SKM-1 treated with dmso at 0.1 percent for 144 hours (cell line): ENCODE measurements around the gene TNS3.
"Not testable (repeated sequence)": the region's sequence is repeated elsewhere in the genome, so short reads cannot be mapped to it uniquely, and the experiment has no call there.

Source experiments
- DNase-seq: peaks from one replicate; lab custom pipeline; 2025; ENCODE audit not compliant: unreplicated experiment; lab: John Stamatoyannopoulos, UW

Gene TNS3

DNA sequence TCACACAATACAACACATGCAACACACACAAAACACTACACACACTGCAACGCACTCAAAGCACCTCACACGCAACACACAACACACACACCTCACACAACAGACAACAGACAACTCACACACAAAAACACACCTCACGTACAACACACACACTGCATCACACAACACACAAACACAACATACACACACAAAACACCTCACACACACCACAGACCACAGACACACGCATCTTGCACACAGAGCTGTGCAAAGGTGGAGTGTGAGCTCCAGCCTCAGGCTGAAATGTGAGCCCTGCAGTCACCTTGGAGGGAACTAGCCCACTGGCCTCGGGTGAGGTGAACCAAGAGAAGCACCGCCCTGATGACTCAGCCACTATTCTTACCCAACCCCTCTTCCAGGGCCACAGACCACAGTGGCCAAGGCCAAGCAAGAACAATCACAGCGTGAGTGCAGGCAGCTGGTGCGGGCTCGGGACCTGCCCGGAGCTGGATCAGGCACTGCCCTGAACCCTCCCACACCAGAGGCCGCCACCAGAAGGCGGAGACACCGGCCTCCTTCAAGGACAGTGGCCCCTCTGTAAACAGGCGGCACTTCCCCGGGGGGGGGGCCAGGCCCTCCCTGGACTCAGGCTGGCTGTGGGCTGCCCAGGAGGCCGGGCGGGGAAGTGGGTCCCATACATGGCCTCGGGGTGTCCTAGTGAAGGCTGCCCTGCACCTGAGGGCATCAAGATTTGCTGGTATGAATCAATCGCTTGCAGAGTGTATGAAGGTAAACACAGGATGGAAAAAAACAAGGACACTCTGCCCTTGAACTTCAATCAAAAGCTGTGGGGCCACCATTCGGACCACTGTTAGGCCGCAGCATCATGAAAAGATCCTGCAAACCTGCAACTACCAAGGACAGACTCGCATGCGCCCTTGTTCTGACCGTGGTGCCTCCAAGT, 106.7 kb downstream of the TNS3 start:
- peak; percentile 97 for DNase-seq

GRCh38 chr7:47474211-47474936, 107.5 kb downstream of the TNS3 start:
- no peak for DNase-seq

DNA sequence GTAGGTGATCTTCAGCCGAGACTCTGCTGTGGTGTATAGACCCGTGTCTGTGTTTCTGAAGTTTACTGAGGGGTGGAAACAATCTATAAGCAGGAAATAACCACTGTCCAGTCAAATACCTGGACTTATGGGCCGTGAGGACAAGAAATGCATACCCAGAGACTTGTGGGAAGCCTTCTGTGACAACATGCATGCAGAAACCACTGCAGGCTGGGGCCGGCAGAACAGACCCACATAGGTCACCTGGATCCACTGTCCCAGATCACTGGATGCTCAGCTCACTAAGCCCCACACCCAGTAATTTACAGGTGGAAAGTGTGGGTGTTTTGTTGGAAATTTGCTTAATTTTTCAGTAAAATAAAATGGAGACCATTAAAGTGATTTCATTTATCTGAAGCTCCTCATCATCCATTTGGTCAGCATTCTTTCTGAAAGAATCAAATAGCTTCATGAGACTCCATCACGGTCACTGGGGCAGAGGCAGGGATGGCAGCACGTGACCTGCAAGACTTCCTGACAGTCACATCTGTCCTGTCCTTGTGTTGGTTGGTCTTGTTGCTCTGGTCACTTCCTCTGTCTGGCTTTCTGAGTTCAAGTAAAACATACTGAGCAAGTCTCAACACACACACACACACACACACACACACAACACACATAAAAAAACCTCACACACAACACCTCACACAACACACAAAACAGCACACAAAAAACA, 108.3 kb downstream of the TNS3 start:
- DNase-seq, result no peak

DNA sequence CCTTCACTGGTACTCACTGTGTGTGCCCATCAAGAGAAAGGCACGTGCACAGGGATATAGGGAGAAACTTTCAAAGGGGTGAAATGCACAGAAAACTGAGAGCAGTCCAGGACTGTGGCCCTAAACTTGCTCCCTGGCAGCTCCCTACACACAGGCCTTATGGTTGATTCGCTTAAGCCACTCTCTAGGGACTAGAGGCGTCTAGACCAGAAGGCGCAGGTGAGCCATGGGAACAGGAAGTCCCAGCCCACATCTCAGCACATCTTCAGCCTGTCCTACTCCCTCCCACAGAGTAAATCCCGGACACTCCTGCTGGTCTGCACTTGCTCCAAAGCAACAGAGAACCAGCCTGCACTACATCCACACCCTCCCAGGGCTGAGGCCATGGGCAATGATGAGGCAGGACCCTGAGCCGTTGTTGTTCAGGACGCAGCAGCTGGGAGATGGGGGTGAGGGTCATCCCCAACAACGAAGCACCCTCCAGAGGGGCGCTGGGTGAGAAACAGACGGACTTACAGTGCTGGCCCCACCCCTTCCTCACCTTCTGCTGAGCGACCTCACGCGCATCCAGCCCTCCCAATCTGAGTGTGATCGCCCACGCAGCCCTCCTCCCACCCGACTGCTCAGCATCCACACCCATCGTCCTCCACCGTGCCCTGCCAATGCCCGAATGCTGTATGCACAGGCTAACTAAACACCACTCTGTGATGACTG, 109.3 kb downstream of the TNS3 start:
- DNase-seq, result no peak

DNA sequence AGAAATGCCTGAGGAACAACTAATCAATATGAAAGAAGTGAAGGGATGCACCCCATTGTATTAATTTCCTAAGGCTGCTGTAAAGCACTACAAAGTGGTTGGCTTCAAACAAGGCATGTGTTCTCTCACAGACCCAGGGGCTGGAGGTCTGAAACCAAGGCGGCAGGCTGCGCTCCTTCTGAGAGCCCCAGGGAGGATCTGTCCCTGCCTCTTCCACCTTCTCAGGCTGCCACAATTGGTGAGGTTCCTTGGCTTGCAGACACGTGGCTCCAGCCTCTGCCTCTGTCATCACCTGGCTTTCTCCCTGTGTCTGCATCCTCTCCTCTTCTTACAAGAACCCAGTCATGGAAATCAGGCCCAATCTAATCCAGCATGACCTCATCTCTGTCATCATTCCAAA, 110.1 kb downstream of the TNS3 start:
- no peak for DNase-seq

GRCh38 chr7:47471358-47471703, 110.6 kb downstream of the TNS3 start:
- no peak for DNase-seq

DNA sequence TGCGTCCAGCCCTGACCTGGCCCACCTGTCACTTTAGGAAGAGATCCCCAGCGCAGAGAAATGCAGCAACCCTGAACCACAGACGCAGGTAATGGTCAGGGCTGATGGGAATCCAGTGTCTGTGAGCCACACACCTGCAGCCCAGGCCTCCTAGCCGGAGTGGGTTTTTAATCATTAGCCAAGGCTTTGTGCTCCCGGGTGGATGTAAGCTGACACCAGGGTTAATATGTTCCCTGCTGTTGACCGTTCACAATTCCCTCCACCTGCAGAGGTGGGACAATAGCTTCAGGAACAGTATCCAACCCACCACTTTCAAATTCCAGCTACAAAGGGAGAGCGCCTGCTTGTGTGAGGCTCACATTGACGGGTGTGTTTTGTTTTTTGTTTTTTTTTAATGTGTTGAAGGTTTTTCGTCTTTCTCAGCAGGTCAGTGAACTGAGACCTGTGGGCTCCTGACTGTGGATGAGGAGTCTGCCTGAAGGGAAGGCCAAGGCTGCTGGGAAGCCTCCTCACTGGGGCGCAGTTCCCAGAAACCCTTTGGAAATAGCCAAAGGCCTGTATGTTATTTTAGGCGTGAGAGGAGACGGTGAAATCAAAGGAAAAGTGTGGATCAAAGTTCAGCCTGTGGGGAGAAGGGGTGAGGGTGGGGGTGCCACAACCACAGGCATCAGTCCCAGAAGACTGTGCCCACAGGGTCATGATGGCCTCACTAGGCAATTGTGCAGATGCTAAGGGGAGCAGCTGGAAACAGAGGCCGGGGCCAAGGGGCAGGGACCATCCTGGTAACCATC, 111.1 kb downstream of the TNS3 start:
- DNase-seq, result no peak

DNA sequence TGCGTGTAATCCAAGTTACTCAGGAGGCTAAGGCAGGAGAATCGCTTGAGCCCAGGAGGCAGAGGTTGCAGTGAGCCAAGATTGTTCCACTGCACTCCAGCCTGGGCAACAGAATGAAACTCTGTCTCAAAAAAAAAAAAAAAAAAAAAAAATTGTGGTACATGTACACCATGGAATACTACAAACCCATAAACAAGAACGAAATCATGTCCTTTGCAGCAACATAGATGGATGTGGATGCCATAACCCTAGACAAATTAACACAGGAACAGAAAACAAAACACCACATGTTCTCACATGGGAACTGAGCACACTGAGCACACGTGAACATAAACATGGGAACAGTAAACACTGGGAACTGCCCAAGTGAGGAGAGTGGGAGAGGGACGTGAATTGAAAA, 112.1 kb downstream of the TNS3 start:
- not testable (repeated sequence) for DNase-seq

DNA sequence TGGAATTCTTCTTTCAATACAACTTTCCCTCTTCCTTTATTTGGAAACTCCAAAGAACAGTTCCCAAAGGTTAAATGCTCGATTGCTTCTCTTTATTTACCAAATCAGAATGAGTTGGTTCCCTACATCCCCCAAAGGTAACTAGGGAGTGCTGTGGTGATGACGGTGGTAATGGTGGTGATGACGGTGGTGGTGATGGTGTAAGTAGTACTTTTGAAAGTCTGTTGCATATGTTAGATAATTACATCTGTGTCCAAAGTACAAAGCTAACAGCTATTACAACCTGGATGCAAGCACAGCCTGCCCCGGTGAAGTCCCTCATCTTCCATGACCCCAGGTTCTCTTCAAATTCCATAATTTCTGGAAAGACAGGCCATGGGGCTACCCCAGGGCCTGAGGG, 115.1 kb downstream of the TNS3 start:
- no peak for DNase-seq

DNA sequence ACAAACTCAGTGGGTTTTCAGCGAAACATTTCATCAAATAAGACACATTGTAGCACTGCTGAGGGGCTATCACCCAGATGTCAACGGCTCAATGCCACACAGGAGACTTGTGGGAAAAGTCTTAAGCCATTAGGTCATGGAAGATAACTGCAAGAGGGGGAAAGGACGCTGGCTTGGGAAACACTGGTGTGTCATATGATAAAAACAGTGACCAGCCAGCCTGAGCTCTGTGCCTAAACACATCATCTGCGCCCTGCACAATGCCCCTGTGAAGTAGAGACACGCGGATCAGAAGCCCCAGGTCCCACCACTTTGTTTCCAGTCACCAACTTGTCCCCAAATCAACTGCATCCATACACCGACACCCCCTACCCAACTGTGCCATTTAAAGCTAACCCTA, 116.7 kb downstream of the TNS3 start:
- no peak for DNase-seq

GRCh38 chr7:47464266-47464665, 117.6 kb downstream of the TNS3 start:
- DNase-seq, result no peak

- no peak for DNase-seq
Observed at GRCh38 chr7:47461746-47462145, 120.2 kb downstream of the TNS3 start.

DNA sequence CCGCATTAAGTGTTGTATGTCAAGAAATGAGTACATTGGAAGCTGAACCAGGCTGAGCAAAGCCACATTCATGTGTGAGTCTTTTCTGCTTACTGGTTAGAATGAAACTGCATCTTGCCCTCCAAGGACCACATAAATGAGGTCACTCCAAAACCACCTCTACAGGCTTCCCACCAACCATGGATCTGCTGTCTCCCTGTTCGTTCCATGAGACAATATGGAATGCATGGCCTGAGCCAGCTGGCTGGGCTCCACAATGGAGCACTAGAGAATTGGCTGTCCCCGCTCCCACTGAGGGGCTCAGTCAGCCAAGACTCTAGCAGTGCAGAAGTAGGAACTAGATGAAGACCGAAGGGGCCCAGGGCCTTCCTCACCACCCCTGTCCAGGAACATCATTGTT, 120.8 kb downstream of the TNS3 start:
- DNase-seq, result no peak

GRCh38 chr7:47460251-47460989, 121.5 kb downstream of the TNS3 start:
- DNase-seq, result no peak

DNA sequence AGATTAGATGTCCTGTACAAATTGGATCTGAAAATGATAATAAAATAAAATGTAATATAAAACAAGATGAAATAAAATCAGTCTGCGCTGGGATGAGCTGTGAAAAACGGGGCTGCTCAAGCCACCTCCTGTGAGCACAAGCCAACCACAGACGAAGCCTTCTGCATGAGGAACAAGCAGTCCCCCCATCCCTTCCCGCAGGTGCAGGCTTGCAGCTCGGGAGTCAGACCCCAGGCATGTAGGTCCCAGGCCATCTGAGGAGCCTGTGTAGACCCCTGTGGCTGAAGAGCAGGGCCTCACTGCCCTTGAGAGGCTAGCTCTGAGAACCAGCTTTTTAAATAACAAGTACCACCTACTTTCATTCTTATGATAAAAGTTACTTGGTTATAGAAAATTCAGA, 123.4 kb downstream of the TNS3 start:
- DNase-seq, result no peak

- no peak for DNase-seq
Observed at GRCh38 chr7:47458057-47458456, 123.9 kb downstream of the TNS3 start.

DNA sequence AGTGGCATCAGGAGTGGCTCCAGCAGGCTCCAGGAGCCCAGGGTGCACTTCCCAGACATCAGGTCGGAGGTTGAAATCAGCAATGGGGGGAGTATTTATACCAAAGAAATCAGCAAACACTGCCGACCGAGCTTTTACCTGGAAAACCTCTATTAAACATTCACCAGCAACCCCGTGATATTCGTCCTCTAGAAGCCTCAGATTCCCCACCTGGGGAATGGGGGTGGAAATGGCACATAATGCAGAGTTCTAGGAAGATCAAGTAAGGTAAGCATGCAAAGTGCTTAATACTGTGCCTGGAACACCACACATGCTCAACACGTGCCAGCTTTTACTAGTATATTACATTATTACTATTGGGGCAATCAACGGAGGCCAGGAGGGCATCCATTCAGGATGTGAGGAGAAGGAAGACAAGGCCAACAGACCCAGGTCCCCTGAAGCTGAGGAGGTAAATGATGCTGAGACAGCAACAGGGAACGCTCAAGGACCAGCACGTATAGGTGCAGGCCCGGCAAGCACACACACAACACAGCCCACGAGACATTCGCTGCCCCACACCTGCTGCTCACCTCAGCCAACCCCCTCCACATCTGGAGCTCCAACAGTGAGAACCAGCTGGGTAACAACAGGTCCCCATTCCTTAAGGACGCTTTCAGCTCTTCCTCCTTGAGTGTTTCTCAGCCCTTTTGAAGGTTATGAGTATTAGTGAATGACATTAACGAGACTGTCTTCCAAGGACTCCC, 125.5 kb downstream of the TNS3 start:
- no peak for DNase-seq

- no peak for DNase-seq
Observed at GRCh38 chr7:47455872-47456185, 126.1 kb downstream of the TNS3 start.
